ENCODE results near the gene ITSN1. TPM values are rescaled to one million over a fixed set of nuclear protein-coding genes. Genes with fewer than 3 reads are reported as not detected.

Gene ITSN1
- total and polyA plus RNA-seq, 2 donors from 2014 or later, result 8.1 to 42.5 TPM

- Histone ChIP-seq H3K27me3 (ENCODE audit: control insufficient read depth, insufficient read depth, low read length) (no peaks in the 10 kb centered on the region), H3K36me3 (ENCODE audit: control insufficient read depth in 2 of 3, insufficient read depth in 3 of 3, low read length in 3 of 3) (no peaks in the 10 kb centered on the region), H3K27ac (ENCODE audit: low read depth in 2 of 2, low read length in 2 of 2) (no peak overlapping the region), H3K4me1 (ENCODE audit: control insufficient read depth in 2 of 3, insufficient read depth in 2 of 3, low read depth in 1 of 3, low read length in 3 of 3) (no peaks in the 10 kb centered on the region), H3K4me3 (ENCODE audit: low read length in 3 of 3) (no peak overlapping the region), H3K9me3 (ENCODE audit: control insufficient read depth in 2 of 3, insufficient read depth in 1 of 3, low read length in 3 of 3) (no peaks in the 10 kb centered on the region), H3K9ac (ENCODE audit: low read length in 3 of 3) (no peak overlapping the region)
- DNase-seq (no peak), FAIRE-seq (no peak)
- intact Hi-C loops (cut with DNase I), result no loop called here
- TF ChIP-seq CTCF (IDR thresholded peaks at IDR 0.05; ENCODE audit: borderline replicate concordance, extremely low read depth, insufficient read depth), result no peak
These were observed 242.8 kb downstream of the ITSN1 start for GRCh38 chr21:33885172-33885514.

GRCh38 chr21:33886321-33886720 lies 244.0 kb downstream of the ITSN1 start:
- no peaks in the 10 kb centered on the region for H3K4me1 ChIP-seq (ENCODE audit: control insufficient read depth in 2 of 3, insufficient read depth in 2 of 3, low read depth in 1 of 3, low read length in 3 of 3)
- no peak for TF ChIP-seq CTCF (IDR thresholded peaks at IDR 0.05; ENCODE audit: borderline replicate concordance, extremely low read depth, insufficient read depth)
- DNase-seq (no peak), FAIRE-seq (no peak)
- no peak overlapping the region for H3K9ac ChIP-seq (ENCODE audit: low read length in 3 of 3)
- H3K27me3 ChIP-seq (ENCODE audit: control insufficient read depth, insufficient read depth, low read length), result no peaks in the 10 kb centered on the region
- H3K27ac ChIP-seq (ENCODE audit: low read depth in 2 of 2, low read length in 2 of 2), result no peak overlapping the region
- H3K4me3 ChIP-seq (ENCODE audit: low read length in 3 of 3), result no peak overlapping the region
- intact Hi-C loops (cut with DNase I), result no loop called here
- no peaks in the 10 kb centered on the region for H3K36me3 ChIP-seq (ENCODE audit: control insufficient read depth in 2 of 3, insufficient read depth in 3 of 3, low read length in 3 of 3)
- H3K9me3 ChIP-seq (ENCODE audit: control insufficient read depth in 2 of 3, insufficient read depth in 1 of 3, low read length in 3 of 3), result no peaks in the 10 kb centered on the region

- H3K27me3 ChIP-seq (ENCODE audit: control insufficient read depth, insufficient read depth, low read length), result no peaks in the 10 kb centered on the region
- intact Hi-C loops (cut with DNase I), result no loop called here
- FAIRE-seq, result no peak
These were observed 247.9 kb downstream of the ITSN1 start for GRCh38 chr21:33890187-33890586.

More at GRCh38 chr21:33890187-33890586, 247.9 kb downstream of the ITSN1 start:
- H3K27ac ChIP-seq (ENCODE audit: low read depth in 2 of 2, low read length in 2 of 2), result no peak overlapping the region
- TF ChIP-seq CTCF (IDR thresholded peaks at IDR 0.05; ENCODE audit: borderline replicate concordance, extremely low read depth, insufficient read depth), result no peak
- H3K9me3 ChIP-seq (ENCODE audit: control insufficient read depth in 2 of 3, insufficient read depth in 1 of 3, low read length in 3 of 3), result no peaks in the 10 kb centered on the region
- no peak overlapping the region for H3K4me3 ChIP-seq (ENCODE audit: low read length in 3 of 3)
- H3K4me1 ChIP-seq (ENCODE audit: control insufficient read depth in 2 of 3, insufficient read depth in 2 of 3, low read depth in 1 of 3, low read length in 3 of 3), result peaks cover 0 to 4% (median 2%) of the 10 kb centered on the region in 3 donors
- H3K36me3 ChIP-seq (ENCODE audit: control insufficient read depth in 2 of 3, insufficient read depth in 3 of 3, low read length in 3 of 3), result no peaks in the 10 kb centered on the region
- H3K9ac ChIP-seq (ENCODE audit: low read length in 3 of 3), result no peak overlapping the region
- DNase-seq, result no peak
